C4-2B (cell line): Measurements from ENCODE around the gene TMEM100.

Source experiments
- ZFX ChIP-seq: fragments of 450-650 bp; IDR thresholded peaks from 2 replicates; pipeline ENCODE4 v1.6.1; 2017
- TF ChIP-seq, protein P1 (sequence below): fragments of 450-650 bp; conservative IDR thresholded peaks from 2 replicates; pipeline ENCODE4 v1.5.1; 2017; ENCODE audit warnings: mild to moderate bottlenecking

GRCh38 chr17:55740511-55741355 lies 18.1 kb upstream of the TMEM100 start:
- TF ChIP-seq, protein P1, sequence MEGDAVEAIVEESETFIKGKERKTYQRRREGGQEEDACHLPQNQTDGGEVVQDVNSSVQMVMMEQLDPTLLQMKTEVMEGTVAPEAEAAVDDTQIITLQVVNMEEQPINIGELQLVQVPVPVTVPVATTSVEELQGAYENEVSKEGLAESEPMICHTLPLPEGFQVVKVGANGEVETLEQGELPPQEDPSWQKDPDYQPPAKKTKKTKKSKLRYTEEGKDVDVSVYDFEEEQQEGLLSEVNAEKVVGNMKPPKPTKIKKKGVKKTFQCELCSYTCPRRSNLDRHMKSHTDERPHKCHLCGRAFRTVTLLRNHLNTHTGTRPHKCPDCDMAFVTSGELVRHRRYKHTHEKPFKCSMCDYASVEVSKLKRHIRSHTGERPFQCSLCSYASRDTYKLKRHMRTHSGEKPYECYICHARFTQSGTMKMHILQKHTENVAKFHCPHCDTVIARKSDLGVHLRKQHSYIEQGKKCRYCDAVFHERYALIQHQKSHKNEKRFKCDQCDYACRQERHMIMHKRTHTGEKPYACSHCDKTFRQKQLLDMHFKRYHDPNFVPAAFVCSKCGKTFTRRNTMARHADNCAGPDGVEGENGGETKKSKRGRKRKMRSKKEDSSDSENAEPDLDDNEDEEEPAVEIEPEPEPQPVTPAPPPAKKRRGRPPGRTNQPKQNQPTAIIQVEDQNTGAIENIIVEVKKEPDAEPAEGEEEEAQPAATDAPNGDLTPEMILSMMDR = no peak
- no peak for TF ChIP-seq ZFX
